GM19372 (cell line): Measurements from ENCODE around the gene EPHB2.

ENCODE experiments used
- ATAC-seq: cut with Tn5 transposase; IDR thresholded peaks from one replicate; pipeline ENCODE4 v1.9.1; 2021; ENCODE audit warnings: mild to moderate bottlenecking, low read depth, moderate library complexity; ENCODE audit not compliant: unreplicated experiment

The EPHB2 gene

DNA sequence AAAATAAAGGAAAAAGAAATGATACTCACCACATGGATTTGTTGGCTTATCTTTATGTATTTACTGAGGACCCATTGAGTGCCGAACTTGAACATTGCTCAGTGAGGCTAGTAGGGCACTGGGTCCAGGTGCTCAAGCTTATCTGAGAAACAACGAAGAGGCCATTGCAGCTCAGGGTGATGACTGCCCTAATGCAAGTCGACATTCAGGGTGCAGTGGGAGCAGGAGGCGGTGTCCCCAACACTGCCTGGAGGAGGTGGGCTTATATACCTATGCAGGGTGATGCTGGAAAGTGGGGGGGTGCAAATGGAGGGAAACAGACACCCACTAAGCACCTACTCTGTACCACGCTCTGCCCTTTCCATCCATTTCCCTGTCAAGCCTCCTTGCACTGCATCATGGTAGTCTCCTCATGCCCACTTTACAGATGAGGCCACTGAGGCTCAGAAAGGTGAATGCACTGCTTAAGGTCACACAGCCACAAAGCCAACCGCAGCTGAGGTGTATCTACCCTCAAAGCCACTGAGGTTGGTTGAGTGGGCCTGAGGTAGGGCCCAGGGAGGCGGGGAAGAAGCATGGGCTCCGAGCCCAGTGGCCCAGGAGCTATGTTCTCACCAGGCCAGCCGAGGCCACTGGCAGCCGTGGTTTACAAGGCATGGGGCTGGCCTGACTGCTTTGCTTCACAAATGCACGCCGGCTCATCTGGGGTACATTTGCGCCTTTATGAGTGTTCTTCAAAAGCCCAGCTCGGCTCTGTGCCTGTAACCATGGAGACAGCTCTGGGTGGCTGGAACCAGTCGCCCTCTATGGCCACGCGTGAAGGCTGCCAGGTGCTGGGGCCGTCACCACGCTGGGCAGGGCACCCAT lies 103.8 kb downstream of the EPHB2 start:
- no peak for ATAC-seq

DNA sequence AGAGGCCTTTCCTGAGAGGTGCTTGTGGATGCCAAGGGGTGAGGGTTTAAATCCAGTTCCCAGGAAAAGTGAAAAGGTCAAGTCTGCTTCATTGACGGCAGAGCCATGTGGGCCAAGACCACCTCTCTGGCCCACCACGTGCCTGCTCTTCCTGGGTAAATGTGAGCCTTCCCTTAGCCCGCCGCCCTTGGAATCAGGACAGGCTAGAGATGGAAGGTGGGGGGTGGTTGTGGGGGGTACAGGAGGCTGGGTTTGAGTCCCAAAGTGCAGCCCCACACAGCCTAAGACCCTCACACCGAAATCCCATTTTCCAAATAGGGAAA lies 104.4 kb downstream of the EPHB2 start:
- no peak for ATAC-seq

DNA sequence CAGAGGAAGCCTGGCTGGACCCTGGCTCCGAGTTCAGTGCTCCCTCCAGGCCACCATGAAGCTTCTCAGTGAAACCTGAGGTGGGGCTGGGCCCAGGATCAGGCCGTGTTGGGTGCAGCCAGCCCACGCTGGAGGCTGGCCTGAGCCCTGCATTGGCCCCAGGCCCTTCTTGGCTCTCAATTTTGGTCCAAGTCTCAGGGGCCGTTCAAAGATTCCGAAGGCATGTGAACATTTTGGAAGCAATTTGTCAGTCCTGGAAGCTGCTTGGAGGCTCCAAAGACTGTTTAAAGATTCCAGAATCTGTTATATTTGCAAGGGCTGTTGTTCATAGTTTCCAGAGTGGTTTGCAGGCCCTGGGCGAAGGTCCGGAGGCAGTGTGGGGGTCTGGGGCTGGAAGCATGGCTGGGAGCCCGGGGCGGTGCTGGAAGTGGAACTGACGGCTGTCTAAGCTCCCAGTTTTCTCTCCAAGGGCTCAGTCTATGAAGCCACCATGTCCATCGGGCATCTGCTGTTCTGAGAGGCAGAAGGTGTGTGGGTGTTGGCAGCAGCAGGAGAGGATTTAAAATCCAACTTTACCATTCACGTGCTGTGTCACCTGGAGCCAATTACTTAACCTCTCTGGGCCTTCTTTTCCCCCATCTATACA lies 104.9 kb downstream of the EPHB2 start:
- no peak for ATAC-seq

DNA sequence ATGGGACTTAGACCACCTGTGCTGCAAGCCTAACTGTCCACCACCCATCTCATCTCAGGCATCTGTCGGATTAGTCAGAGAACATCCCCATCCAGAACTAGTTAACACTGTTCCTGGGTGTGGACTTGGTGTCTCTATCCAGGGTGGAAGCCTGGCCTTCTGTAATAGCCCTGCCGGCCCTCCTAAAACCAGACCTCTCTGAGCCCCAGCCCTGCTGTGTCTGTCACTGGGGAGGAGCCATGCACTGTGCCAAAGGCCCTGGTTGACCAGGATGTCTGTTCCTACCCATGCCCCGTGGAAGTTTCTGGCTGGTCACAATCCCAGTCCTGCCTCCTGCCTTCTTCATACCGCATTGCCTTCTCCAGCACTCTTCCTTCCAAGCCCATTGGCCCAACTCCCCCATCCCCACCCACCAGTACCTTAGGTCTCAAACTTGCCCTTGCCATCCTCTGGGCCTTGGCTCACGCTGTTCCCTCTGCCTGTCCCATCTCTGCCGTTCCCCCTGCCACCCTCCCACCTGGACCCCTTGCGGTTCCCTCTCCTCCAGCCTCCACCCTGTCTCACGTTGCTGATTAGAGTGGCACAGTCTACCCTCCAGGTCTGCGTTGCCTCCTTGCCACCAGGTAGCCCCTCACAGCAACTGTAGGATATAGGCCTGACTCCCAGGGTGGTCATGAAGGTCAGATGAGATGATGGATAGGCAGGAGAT lies 105.6 kb downstream of the EPHB2 start:
- ATAC-seq = no peak

DNA sequence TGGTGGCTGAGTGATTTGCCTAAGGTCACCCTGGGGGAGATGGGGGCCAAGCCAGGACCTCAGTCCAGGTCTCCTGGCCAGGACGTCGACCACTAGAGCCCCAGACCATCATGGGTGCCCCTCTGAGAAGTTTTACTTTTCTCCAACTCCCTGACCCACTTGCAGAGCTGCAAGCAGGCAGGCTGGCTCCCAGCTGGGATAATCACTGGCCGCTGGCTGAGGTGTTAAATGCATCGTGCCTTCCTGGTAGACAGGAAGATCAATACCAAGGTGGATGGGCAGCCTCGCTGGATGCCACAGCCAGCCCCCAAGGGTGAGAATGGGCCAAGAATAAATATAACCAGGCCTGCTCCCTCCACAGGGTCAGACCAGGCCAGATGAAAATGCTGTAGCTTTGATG lies 106.2 kb downstream of the EPHB2 start:
- ATAC-seq = no peak

DNA sequence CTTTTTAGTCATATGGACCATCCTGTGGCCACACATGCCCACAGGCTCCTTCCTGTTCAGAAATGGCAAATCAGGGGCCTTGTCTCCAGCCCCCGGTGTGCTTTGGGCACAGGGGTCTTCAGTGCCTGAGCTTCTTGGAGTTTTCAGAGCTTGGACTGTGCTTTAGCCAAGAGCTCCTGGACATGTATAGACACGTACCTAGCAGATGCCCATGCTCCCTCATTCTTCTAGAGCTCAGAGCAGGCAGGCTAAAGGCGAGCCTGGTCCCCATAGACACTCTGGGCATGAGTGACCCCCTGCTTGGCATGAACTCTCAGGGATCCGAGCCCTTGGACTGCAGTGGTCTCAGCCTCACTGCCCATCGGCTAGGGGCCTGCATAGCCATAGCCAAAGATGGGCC lies 106.8 kb downstream of the EPHB2 start:
- ATAC-seq = no peak

DNA sequence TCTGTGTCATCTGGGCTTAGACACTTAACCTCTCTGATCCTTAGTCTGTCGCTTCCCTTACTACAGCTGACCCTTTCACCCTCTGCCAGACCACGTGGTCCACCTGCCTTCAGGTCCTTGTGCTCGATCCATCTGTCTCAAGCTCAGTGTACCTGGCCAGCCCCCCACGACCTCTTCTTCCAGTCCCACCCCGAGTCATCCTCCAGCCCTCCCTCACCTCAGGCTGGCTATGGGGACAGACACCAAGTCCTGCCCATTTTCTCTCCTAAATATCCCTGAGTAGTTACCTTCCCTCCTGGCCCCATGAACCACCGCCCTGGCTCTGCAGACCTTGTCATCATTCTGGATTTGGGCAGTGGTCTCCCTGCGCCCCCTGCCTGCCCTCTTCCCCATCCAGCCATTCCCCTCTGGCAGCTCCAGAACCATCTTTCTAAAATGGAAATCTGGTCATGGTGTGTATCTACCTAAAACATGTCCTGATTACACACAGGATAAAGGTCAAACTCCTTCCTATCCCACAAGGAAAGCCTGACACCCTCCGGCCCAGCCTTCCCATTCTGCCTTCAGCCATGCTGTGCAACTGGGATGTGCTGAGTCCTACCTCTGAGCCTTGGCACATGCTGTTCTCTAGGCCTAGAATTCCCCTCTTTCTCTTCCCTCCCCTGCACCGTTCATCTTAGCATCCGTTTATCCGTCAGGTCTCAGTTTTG lies 107.6 kb downstream of the EPHB2 start:
- no peak for ATAC-seq

DNA sequence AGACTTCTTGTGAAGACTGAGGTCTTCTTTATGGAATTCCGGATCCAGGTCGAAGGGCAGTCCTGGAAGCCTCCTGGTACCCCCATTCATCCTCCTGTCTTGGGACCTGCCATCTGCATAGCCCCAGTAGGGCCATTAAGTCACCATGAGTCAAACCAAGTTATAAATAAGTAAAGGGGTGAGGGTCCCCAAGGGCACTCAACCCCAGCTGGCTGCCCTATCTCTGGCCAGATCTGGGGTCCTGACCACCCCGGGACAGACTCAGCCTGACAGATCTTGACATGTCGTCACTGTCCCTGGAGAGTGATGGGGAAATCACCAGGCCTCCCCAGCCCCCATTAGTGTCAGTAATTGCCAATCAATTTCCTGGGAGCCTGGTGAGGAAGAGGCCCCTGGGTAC lies 108.7 kb downstream of the EPHB2 start:
- ATAC-seq = no peak

DNA sequence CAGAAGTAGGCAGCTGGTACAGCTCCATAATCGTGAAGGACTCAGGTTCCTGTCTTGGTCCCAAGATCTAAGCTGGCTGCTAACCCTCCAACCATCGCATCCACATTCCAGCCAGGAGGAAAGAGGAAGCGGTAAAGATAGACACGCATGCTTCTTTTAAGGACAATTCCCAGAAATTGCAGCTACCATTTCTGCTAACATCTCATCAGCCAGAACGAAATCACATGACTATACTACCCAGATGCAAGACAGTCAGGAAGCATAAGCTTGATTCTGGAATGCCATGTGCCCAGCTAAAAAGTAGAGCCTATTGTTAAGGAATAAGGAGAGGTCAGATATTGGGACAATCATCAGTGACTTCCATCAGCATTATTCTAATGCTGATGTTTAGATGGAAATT lies 110.4 kb downstream of the EPHB2 start:
- ATAC-seq = no peak

DNA sequence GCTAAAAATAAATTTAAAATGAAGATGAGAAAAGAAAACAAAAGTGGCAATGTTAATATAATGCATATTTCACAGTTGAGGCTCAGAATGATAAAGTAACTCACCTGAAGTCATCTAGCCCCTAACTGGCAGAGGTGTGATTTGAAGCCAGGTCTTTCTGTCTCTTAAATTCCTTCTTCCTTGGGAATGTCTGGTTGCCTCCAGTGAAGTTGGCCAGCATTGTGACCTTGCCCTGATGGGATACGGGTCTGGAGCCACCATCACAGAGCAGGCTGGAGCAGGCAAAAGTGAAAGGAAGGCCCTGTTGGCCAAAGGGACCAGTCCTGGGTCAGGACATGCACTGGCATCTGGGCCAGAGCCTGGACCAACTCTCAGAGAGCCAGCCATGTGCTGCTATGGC lies 111.7 kb downstream of the EPHB2 start:
- ATAC-seq = no peak

DNA sequence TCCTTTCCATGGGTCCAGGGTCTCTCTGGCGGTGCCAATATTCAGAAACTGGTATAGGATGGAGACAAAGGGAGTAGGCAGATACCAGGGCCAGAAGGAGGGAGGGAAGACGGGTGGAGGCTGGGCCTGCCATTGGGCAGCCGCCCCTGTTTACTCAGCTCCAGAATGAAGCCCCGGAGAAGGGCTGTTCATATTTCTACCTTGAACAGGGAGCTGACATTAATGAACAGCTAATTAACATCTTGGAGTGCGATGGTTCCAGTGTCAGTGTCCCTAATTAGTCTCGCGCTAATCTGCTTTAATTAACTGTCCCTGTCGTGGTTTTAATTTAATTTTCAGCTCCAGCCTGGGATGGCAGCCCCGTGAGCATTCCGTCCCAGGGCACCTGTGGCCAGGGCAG lies 113.8 kb downstream of the EPHB2 start:
- ATAC-seq = no peak

DNA sequence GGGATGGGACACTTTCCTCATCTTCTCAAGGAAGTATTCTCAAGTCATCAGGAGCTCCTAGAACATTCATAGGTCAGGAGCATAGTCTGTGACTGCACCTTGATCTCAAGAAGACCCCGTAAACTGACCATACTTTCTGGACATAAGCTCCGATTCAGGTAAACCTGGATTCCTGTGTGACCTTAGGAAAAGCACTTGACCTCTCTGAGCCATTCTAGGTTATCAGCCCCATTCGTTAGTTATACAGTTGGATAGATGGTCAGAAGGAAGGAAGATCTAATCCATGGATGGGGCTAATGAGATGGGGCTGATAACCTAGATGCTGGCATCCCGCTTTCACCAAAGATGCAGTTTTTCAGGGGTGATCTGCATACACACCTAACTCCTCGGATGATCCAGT lies 114.3 kb downstream of the EPHB2 start:
- ATAC-seq = no peak

DNA sequence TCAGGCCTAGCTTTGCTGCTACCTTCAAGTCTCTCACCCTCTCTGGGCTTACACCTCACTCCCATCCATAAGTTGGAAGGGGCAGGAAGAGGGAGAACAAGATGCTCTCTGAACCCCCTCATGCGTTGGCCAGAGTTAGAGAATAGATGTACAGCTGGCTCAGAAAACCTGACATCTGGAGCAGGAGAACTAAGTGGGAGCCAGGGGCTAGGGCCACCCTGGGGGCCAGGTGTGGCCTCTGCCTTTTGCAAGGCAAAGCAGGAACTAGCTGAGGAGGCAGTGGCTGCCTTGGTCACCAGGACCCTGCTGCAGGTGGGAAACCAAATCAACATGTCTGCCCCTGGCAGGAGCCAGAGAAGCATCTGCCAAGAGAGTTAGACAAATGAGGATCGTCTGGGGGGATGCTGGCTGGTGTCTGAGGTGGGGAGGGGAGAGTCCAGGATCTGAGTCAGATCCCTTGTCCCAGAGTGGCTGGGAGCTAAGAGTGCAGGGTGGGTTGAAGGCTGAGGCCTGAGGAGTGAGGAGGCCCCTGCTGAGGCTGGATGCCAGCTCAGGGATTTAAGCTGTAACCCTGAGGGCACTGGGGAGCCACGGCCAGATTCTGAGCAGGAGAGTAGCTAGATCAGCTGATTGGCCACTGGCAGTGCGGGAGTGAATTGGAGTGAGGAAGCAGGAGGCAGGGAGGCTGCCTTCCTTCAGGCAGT lies 115.0 kb downstream of the EPHB2 start:
- no peak for ATAC-seq

DNA sequence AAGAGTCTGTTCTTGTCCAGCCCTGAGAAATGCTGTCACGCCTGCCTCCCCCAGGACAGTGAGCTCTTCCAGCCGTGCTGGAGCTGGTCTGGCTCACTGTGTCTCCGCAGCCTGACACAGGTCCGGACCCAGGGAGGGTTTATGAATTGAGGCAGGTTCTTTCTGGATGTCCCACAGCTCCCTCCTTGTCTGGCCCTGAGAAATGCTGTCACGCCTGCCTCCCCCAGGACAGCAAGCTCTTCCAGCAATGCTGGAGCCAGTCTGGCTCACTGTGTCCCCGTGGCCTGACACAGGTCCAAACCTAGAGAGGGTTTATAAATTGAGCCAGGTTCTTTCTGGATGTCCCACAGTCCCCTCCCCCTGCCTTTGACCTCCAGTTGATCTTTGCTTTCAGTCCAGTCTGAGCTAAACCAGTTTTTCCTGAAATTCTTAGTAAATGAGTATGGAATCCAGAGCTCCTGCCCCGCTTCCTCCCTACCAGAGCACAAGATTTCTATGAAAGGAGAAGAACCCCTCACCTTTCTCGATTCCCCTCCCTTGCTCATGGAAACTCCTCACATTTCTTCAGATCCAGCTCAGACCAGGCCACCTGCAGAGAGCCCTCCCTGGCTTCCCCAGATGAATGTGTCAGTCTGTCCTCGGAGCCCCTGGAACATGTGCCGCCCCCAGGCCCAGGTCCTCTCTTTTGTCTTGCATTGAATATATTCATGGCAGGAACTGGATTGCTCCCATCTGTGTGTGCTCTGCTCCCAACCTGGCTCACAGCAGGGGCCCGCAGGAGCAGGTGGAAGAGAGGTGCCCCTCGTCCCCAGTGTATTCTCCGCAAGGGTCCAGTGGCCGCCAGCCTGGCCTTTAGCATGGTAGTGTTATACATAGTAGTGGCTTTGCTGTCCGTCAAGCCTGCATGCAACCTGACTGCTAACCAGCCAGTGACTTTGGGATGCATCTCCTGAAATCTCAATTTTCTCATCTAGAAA lies 116.3 kb downstream of the EPHB2 start:
- ATAC-seq = no peak

DNA sequence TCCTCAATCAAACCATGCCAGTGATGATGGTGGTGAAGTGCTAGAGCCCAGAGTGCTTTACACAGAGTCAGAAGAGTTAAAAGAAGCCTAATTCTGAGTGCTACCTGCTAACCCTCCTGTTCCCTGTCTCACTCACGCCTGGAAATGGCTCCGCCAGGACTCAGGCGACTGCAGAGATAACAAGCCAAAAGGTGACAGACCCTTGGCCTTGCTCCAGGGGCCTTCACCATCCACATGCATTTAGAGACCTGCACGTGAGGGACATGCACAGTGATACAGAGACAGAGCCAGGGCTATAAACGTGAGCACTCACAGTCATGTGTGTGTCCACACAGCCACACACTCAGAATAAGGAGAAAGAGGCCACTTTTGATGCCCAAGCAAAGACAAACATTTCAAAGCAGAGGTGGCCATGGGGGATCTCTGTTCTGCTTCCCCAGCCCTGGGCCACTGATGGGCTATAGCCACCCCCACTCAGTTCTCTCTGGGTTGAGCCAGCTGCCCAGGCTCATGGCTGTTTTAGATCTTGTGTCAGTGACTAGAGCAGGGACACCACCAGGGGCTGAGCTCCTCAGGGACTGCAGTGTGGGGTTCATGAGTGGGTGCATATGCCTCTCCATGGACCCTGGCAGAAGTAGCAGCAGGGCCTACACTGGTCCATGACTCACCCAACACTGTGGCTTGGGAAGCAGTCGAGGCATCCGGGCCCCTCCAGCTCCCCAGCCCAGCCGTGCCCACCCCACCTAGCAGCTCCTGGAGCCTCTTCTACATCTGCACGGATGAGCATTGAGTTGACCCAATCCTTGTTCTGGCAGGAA lies 117.2 kb downstream of the EPHB2 start:
- ATAC-seq = no peak

DNA sequence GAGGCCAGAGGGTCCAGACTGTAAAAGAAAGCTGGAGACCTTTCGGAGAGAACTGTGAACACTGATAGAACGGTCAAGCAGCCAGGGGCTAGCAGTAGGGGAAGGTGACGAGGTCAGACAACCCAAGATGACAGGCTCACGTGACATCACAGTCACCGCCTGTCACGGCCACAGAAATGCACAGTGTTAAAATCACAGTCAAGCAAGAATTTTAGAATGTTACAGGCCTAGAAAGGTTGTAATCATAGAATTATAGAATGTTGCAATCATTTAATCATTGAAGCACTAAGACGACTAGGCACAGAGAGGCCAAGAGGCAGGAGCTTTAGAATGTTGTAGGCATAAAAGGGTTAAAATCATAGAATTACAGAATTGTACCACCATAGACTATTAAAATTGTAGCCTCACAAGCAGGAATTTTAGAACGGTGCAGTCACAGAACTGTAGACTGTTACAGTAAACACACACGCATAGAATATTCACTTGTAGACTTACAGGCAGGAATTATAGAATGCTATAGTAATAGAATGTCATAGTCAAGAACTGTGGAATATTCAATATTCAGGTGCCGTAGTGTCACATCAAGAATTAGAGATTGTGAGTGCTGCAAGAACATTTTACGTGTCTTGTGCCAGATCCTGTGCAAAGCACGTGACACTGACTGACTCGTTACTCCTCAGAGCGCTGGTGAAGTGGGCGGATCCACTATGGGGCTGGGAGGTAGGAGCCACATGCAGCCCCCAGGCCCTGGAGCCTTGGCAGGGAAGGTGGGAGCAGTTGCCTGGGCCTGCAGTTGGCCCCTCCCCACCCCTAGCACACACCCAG lies 118.1 kb downstream of the EPHB2 start:
- ATAC-seq = no peak

DNA sequence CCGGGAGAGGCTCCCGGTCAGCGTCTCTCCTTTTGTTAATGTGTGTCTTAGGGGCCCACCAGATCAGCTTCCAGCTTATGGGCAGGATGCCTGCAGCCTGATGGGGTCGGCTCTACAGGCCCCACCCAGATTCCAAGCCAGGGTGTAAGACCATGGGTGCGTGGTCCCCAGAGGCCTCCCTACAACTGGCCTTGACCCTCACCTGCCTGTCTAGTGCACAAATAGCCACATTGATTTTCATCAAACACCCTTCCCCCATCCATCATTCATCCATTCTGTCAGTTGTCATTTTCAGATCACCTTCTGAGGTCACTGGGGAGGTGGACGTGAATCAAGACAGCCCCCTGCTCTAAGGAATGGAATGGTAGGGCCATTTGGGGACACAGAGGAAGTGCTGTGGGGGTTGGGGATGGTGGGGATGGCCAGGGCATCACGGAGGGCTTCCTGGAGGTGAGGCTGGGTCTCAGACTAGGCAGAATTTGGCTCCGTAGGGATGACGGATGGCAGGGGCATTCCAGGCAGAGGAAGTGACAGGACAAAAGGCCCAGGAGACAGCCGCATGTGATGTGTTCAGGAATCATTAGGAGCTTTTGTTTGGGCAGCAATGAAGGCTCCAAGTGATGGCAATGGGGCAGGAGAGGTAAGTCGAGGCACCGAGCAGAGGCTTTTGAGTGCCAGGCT lies 118.8 kb downstream of the EPHB2 start:
- ATAC-seq = no peak
